ENCODE data around the gene REEP6.

DNA sequence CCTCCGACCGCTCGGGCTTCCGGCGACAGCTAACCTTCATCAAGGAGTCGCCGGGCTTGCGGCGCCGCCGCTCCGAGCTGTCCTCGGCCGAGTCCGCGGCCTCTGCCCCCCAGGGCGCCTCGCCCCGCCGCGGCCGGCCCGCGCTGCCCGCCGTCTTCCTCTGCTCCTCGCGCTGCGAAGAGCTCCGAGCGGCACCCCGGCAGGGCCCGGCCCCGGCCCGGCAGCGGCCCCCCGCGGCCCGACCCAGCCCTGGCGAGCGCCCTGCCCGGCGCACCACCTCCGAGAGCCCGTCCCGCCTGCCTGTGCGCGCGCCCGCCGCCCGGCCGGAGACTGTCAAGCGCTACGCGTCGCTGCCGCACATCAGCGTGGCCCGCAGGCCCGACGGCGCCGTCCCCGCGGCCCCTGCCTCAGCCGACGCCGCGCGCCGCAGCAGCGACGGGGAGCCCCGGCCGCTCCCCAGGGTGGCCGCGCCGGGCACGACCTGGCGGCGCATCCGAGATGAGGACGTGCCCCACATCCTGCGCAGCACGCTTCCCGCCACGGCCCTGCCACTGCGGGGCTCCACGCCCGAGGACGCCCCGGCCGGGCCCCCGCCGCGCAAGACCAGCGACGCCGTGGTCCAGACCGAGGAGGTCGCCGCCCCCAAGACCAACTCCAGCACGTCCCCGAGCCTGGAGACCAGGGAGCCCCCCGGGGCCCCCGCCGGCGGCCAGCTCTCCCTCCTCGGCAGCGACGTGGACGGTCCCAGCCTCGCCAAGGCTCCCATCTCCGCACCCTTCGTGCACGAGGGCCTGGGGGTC is 21.5 kb upstream of the REEP6 start:
- TF ChIP-seq GATA3 (IDR thresholded peaks at IDR 0.05; ENCODE audit: low read depth, low read length) (no peak), GATA2 (IDR thresholded peaks at IDR 0.05; ENCODE audit: low read depth, low read length) (no peak)

All from SH-SY5Y (cell line).